ENCODE data around the gene PAX5.

PAX5 gene

GRCh38 chr9:36822201-36822600 lies 211.9 kb downstream of the PAX5 start:
- no peak overlapping the region for H3K4me3 ChIP-seq (ENCODE audit: low read length)
- H3K9me3 ChIP-seq (replicated peaks; ENCODE audit: insufficient read depth, low read length): no peaks in the 10 kb centered on the region
- DNase-seq: no peak
- TF ChIP-seq EZH2 (optimal IDR thresholded peaks at IDR 0.05; ENCODE audit: low read depth, low read length): no peak
- no peak for TF ChIP-seq EZH2phosphoT487 (IDR thresholded peaks at IDR 0.05; ENCODE audit: low read length)
- TF ChIP-seq CTCF (IDR thresholded peaks at IDR 0.05; ENCODE audit: low read length): no peak
- no peaks in the 10 kb centered on the region for H3K36me3 ChIP-seq (replicated peaks; ENCODE audit: insufficient read depth, low read length)
- H3K27me3 ChIP-seq (replicated peaks; ENCODE audit: insufficient read depth, low read length): peaks cover 21% of the 10 kb centered on the region
- H4K20me1 ChIP-seq (ENCODE audit: insufficient read depth, low read length): no peaks in the 10 kb centered on the region
- H3K4me1 ChIP-seq (ENCODE audit: low read length): no peaks in the 10 kb centered on the region
- H2AFZ ChIP-seq (ENCODE audit: low read length): no peak overlapping the region
- no peak overlapping the region for H3K4me2 ChIP-seq (ENCODE audit: low read depth, low read length)
- no peaks in the 10 kb centered on the region for H3F3A ChIP-seq (ENCODE audit: insufficient read depth, low read length)
- H3K79me2 ChIP-seq (ENCODE audit: low read length): no peaks in the 10 kb centered on the region
- H3K27ac ChIP-seq (ENCODE audit: low read length): no peak overlapping the region
- H3K9me2 ChIP-seq (replicated peaks; ENCODE audit: insufficient read depth, low read length): no peaks in the 10 kb centered on the region
- H3K9ac ChIP-seq (ENCODE audit: low read length): no peak overlapping the region

- Histone ChIP-seq H3K79me2 (ENCODE audit: low read length) (no peaks in the 10 kb centered on the region), H3K27me3 (replicated peaks; ENCODE audit: insufficient read depth, low read length) (peaks cover 22% of the 10 kb centered on the region), H3K9me2 (replicated peaks; ENCODE audit: insufficient read depth, low read length) (no peaks in the 10 kb centered on the region), H3K9ac (ENCODE audit: low read length) (no peak overlapping the region), H3K27ac (ENCODE audit: low read length) (no peak overlapping the region), H4K20me1 (ENCODE audit: insufficient read depth, low read length) (no peaks in the 10 kb centered on the region), H3F3A (ENCODE audit: insufficient read depth, low read length) (no peaks in the 10 kb centered on the region), H3K4me1 (ENCODE audit: low read length) (no peaks in the 10 kb centered on the region), H3K4me3 (ENCODE audit: low read length) (no peak overlapping the region), H2AFZ (ENCODE audit: low read length) (no peak overlapping the region), H3K4me2 (ENCODE audit: low read depth, low read length) (no peak overlapping the region), H3K36me3 (replicated peaks; ENCODE audit: insufficient read depth, low read length) (no peaks in the 10 kb centered on the region), H3K9me3 (replicated peaks; ENCODE audit: insufficient read depth, low read length) (no peaks in the 10 kb centered on the region)
- DNase-seq: no peak
- TF ChIP-seq EZH2phosphoT487 (IDR thresholded peaks at IDR 0.05; ENCODE audit: low read length): no peak
- no peak for TF ChIP-seq CTCF (IDR thresholded peaks at IDR 0.05; ENCODE audit: low read length)
- no peak for TF ChIP-seq EZH2 (optimal IDR thresholded peaks at IDR 0.05; ENCODE audit: low read depth, low read length)
Observed at GRCh38 chr9:36820392-36820861, 213.6 kb downstream of the PAX5 start.

- Histone ChIP-seq H3K27ac (ENCODE audit: low read length) (no peak overlapping the region), H3K9ac (ENCODE audit: low read length) (no peak overlapping the region), H3K4me2 (ENCODE audit: low read depth, low read length) (no peak overlapping the region), H3F3A (ENCODE audit: insufficient read depth, low read length) (no peaks in the 10 kb centered on the region), H2AFZ (ENCODE audit: low read length) (no peak overlapping the region), H3K9me2 (replicated peaks; ENCODE audit: insufficient read depth, low read length) (no peaks in the 10 kb centered on the region), H4K20me1 (ENCODE audit: insufficient read depth, low read length) (no peaks in the 10 kb centered on the region), H3K4me1 (ENCODE audit: low read length) (no peaks in the 10 kb centered on the region), H3K9me3 (replicated peaks; ENCODE audit: insufficient read depth, low read length) (no peaks in the 10 kb centered on the region), H3K79me2 (ENCODE audit: low read length) (no peaks in the 10 kb centered on the region), H3K27me3 (replicated peaks; ENCODE audit: insufficient read depth, low read length) (peaks cover 22% of the 10 kb centered on the region), H3K36me3 (replicated peaks; ENCODE audit: insufficient read depth, low read length) (no peaks in the 10 kb centered on the region), H3K4me3 (ENCODE audit: low read length) (no peak overlapping the region)
- TF ChIP-seq EZH2 (optimal IDR thresholded peaks at IDR 0.05; ENCODE audit: low read depth, low read length) (no peak), CTCF (IDR thresholded peaks at IDR 0.05; ENCODE audit: low read length) (no peak), EZH2phosphoT487 (IDR thresholded peaks at IDR 0.05; ENCODE audit: low read length) (no peak)
- no peak for DNase-seq
Observed at GRCh38 chr9:36818965-36819870, 214.8 kb downstream of the PAX5 start.
